Tibial nerve (tissue), 4 donors: ENCODE measurements around the gene BTF3L4. TPM values are rescaled to one million over a fixed set of nuclear protein-coding genes. Genes with fewer than 3 reads are reported as not detected.

ENCODE experiments used
- DNase-seq, 2 donors: peaks; one replicate each; pipeline ENCODE4 v3.0.0-alpha.2; 2019; ENCODE audit warnings: low spot score in 2 of 2
- H3K27ac ChIP-seq, 4 donors: fragments of 200-600 bp; sonication (generic) in 3 of 4; one replicate each; pipeline ENCODE4 v1.5.1; 2017 to 2019; ENCODE audit warnings: mild to moderate bottlenecking in 1 of 4
- H3K27me3 ChIP-seq, 2 donors: fragments of 200-600 bp; sonication (generic) in 1 of 2; one replicate each; pipeline versions ENCODE4 v1.5.1 to v1.6.0; 2017 to 2019
- H3K36me3 ChIP-seq, 3 donors: fragments of 200-600 bp; sonication (generic); one replicate each; pipeline ENCODE4 v1.5.1; 2018 to 2019
- H3K4me1 ChIP-seq, 4 donors: fragments of 200-600 bp; sonication (generic) in 3 of 4; one replicate each; pipeline ENCODE4 v1.5.1; 2017 to 2019
- H3K4me3 ChIP-seq, 4 donors: fragments of 200-600 bp; sonication (generic) in 3 of 4; one replicate each; pipeline ENCODE4 v1.5.1; 2017 to 2019; ENCODE audit warnings: mild to moderate bottlenecking in 1 of 4, moderate library complexity in 1 of 4
- H3K9me3 ChIP-seq, 4 donors: fragments of 200-600 bp; sonication (generic) in 3 of 4; one replicate each; pipeline ENCODE4 v1.5.1; 2017 to 2019
- EP300 ChIP-seq, 2 donors: sonication (generic); formaldehyde crosslinking; IDR thresholded peaks; one replicate each; pipeline ENCODE4 v1.6.1; 2017; ENCODE audit warnings: antibody characterized with exemption in 2 of 2, mild to moderate bottlenecking in 1 of 2
- POLR2A ChIP-seq, 2 donors: fragments of 450-650 bp; IDR thresholded peaks; one replicate each; pipeline ENCODE4 v1.6.1; 2017; ENCODE audit warnings: antibody characterized with exemption in 2 of 2, mild to moderate bottlenecking in 2 of 2, moderate library complexity in 2 of 2
- WGBS, 2 donors: methylation state at CpG; one replicate each; pipeline ENCODE4 v1.1.5; 2018; 5-methylcytosine and 5-hydroxymethylcytosine counted together
- total RNA-seq, 4 donors: library from RNA; depleted of rRNA; stranded (reverse); fragments of >200 nt; gene quantifications; one replicate each; pipeline ENCODE4 v1.1.0, GENCODE V29; 2016
- TF ChIP-seq, protein P1 (sequence below), 5 experiments: fragments of 200-600 bp in 3 of 5; fragments of 450-650 bp in 2 of 5; sonication (generic) in 3 of 5; IDR thresholded peaks; one replicate each; pipeline ENCODE4 v1.5.1; 2016 to 2019; ENCODE audit warnings: antibody characterized with exemption in 5 of 5, mild to moderate bottlenecking in 3 of 5, moderate library complexity in 2 of 5

BTF3L4 gene
- total RNA-seq, 4 donors from 2014 or later = 30.6 to 46.5 (median 37.5) TPM

DNA sequence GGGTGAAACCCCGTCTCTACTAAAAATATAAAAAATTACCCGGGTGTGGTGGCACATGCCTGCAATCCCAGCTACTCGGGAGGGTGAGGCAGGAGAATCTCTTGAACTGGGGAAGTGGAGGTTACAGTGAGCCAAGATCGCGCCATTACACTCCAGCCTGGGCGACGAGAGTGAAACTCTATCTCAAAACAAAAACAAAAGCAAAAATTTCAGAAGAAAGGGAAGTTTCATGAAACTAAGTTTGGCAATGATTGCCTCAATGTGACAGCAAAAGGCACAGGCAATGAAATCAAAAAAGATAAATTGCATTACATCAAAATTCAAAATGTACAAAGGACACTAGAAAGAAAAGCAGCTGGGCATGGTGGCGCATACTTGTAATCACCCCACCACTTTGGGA lies 40.1 kb downstream of the BTF3L4 start:
- H3K4me1 ChIP-seq = no peaks in the 10 kb centered on the region

DNA sequence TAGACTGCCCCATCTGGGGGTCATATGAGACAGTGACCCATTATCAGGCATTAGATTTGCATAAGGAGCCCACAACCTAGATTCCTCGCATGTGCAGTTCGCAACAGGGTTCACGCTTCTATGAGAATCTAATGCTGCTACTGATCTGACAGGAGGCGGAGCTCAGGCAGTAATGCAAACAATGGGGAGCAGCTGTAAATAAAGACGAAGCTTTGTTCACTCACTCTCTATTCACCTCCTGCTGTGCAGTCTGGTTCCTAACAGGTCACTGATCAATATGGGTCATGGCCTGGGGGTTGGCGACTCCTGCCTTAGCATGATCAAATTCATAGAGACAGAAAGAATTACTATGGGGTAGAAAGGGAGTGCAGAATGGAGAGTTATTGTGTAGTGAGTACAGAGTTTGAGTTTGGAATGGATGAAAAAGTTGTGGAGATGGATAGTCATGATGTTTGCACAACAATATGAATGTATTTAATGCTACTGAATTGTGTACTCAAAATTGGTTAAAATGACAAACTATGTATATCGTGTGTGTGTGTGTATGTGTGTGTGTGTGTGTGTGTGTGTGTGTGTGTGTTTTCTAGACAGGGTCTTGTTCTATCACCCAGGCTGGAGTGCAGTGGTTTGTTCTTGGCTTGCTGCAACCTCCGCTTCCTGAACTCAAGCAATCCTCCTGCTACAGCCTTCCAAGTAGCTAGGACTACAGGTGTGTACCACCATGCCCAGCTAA lies 42.2 kb downstream of the BTF3L4 start:
- TF ChIP-seq, protein P1, sequence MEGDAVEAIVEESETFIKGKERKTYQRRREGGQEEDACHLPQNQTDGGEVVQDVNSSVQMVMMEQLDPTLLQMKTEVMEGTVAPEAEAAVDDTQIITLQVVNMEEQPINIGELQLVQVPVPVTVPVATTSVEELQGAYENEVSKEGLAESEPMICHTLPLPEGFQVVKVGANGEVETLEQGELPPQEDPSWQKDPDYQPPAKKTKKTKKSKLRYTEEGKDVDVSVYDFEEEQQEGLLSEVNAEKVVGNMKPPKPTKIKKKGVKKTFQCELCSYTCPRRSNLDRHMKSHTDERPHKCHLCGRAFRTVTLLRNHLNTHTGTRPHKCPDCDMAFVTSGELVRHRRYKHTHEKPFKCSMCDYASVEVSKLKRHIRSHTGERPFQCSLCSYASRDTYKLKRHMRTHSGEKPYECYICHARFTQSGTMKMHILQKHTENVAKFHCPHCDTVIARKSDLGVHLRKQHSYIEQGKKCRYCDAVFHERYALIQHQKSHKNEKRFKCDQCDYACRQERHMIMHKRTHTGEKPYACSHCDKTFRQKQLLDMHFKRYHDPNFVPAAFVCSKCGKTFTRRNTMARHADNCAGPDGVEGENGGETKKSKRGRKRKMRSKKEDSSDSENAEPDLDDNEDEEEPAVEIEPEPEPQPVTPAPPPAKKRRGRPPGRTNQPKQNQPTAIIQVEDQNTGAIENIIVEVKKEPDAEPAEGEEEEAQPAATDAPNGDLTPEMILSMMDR (IDR thresholded peaks at IDR 0.05) = no peak
- no peak for TF ChIP-seq EP300 (IDR thresholded peaks at IDR 0.05)
- no peak for TF ChIP-seq POLR2A (IDR thresholded peaks at IDR 0.05)
- Histone ChIP-seq H3K4me1 (no peaks in the 10 kb centered on the region), H3K27me3 (no peaks in the 10 kb centered on the region), H3K36me3 (peaks cover 0 to 5% (median 0%) of the 10 kb centered on the region in 3 donors), H3K9me3 (no peaks in the 10 kb centered on the region), H3K4me3 (no peak overlapping the region), H3K27ac (no peak overlapping the region)
- DNase-seq = no peak
- WGBS, 2 donors = 46 to 50% methylated on average over 8 of the region's 8 CpGs

More for the DNA sequence above, 40.1 kb downstream of the BTF3L4 start:
- no peak overlapping the region for H3K27ac ChIP-seq
- no peak for DNase-seq
- no peaks in the 10 kb centered on the region for H3K9me3 ChIP-seq
- TF ChIP-seq, protein P1 (IDR thresholded peaks at IDR 0.05) = no peak
- no peak for TF ChIP-seq EP300 (IDR thresholded peaks at IDR 0.05)
- no peak for TF ChIP-seq POLR2A (IDR thresholded peaks at IDR 0.05)
- H3K27me3 ChIP-seq = no peaks in the 10 kb centered on the region
- WGBS, 2 donors = 69 to 81% methylated on average over 8 of the region's 8 CpGs
- H3K36me3 ChIP-seq = peaks cover 0 to 26% (median 0%) of the 10 kb centered on the region in 3 donors
- no peak overlapping the region for H3K4me3 ChIP-seq

DNA sequence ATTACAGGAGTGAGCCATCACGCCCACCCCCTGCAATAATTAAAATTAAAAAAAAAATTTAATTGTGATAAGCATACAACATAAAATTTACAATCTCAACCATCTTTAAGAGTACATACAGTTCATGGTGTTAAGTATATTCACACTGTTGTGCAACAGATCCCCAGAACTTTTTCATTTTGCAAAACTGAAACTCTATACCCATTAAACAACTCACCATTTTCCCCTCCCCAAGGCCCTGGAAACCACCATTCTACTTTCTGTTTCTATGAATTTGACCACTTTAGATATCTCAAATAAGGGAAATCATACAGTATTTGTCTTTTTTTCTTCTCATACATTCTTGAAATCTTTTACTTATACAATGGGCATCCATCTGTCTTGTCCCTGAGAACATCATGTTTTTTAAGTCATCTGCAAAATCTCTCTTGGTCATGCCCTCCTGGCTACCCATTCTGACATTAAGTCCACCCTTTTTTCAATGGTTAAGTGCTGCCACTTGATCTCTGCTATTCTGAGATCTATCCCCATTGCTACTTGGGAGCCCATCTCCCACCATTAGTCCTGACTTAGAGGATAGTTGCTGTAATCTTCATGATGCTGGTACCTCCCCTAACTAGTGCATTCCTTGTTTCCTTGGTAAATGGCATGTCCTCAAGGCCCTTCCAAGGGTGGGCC lies 46.4 kb downstream of the BTF3L4 start:
- DNase-seq = no peak
- Histone ChIP-seq H3K4me3 (no peak overlapping the region), H3K27ac (no peak overlapping the region), H3K27me3 (no peaks in the 10 kb centered on the region), H3K4me1 (no peaks in the 10 kb centered on the region), H3K9me3 (no peaks in the 10 kb centered on the region), H3K36me3 (no peaks in the 10 kb centered on the region)
- 92 to 96% methylated on average over 1 of the region's 1 CpG for WGBS, 2 donors
- TF ChIP-seq EP300 (IDR thresholded peaks at IDR 0.05) = no peak
- no peak for TF ChIP-seq POLR2A (IDR thresholded peaks at IDR 0.05)
- TF ChIP-seq, protein P1 (IDR thresholded peaks at IDR 0.05) = no peak

DNA sequence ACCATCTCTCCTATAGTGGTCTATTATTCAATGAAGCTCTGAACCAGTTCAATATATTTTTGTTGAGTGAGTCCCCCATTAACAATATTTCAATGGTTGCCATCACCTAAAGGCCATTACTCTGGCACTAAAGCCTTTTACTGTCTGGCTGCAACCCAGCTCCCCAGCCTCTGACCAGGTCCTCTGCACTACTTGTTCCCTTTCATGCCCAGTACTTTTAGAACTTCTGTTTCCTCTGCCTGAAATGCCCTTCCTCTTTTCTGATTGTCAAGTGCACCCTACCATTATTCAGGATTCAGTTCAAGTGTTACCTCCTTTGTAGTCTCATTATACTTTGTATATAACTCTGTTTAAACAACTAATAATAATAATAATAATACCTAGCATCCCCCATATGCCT lies 55.4 kb downstream of the BTF3L4 start:
- no peaks in the 10 kb centered on the region for H3K36me3 ChIP-seq
- no peak for DNase-seq
- H3K27me3 ChIP-seq = no peaks in the 10 kb centered on the region
- no peak overlapping the region for H3K4me3 ChIP-seq
- TF ChIP-seq, protein P1 (IDR thresholded peaks at IDR 0.05) = no peak
- no peak for TF ChIP-seq POLR2A (IDR thresholded peaks at IDR 0.05)
- TF ChIP-seq EP300 (IDR thresholded peaks at IDR 0.05) = no peak
- H3K9me3 ChIP-seq = no peaks in the 10 kb centered on the region
- H3K27ac ChIP-seq = no peak overlapping the region
- no peaks in the 10 kb centered on the region for H3K4me1 ChIP-seq

DNA sequence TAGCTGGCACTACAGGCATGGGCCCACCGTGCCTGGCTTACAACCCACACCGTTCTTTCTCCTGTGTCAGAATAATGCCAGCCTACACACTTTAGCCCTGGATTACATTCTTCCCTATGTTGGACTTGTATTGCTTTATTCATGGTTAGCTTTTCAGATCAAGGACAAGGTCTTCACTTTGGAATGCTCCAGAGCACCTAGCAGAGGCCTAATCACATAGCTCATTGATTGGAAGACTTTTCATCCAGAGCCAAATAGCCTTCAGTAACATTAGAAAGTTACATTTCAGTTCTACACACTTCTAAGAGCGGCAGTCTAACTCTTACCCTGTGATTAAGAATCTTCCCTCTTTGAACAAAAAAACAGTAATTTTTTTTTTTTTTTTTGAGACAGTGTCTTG lies 56.4 kb downstream of the BTF3L4 start:
- H3K36me3 ChIP-seq = no peaks in the 10 kb centered on the region
- no peak for DNase-seq
- H3K9me3 ChIP-seq = no peaks in the 10 kb centered on the region
- H3K4me1 ChIP-seq = no peaks in the 10 kb centered on the region
- no peaks in the 10 kb centered on the region for H3K27me3 ChIP-seq
- no peak overlapping the region for H3K4me3 ChIP-seq
- TF ChIP-seq POLR2A (IDR thresholded peaks at IDR 0.05) = no peak
- WGBS, 2 donors = 77 to 78% methylated on average over 3 of the region's 3 CpGs
- H3K27ac ChIP-seq = no peak overlapping the region
